ENCODE data around the gene CLDN5. TPM values are rescaled to one million over a fixed set of nuclear protein-coding genes. Genes with fewer than 3 reads are reported as not detected.

CLDN5 gene
- total RNA-seq, 1 donor from 2014 or later = 1.6 TPM

GRCh38 chr22:19498154-19498865 lies 25.9 kb downstream of the CLDN5 start:
- no peaks in the 10 kb centered on the region for H3K36me3 ChIP-seq (ENCODE audit: control insufficient read depth, insufficient read depth, low read length)
- TF ChIP-seq CTCF (IDR thresholded peaks at IDR 0.05; ENCODE audit: insufficient read depth, low read length, poor library complexity, severe bottlenecking) = no peak
- no peak for DNase-seq (ENCODE audit: low read depth)
- H3K4me3 ChIP-seq (ENCODE audit: low read depth, low read length) = no peak overlapping the region
- H3K27me3 ChIP-seq (ENCODE audit: control insufficient read depth, insufficient read depth, low read length) = no peaks in the 10 kb centered on the region

- Histone ChIP-seq H3K27me3 (ENCODE audit: control insufficient read depth, insufficient read depth, low read length) (no peaks in the 10 kb centered on the region), H3K36me3 (ENCODE audit: control insufficient read depth, insufficient read depth, low read length) (no peaks in the 10 kb centered on the region), H3K4me3 (ENCODE audit: low read depth, low read length) (no peak overlapping the region)
- DNase-seq (ENCODE audit: low read depth) = peak; percentile 51
- TF ChIP-seq CTCF (IDR thresholded peaks at IDR 0.05; ENCODE audit: insufficient read depth, low read length, poor library complexity, severe bottlenecking) = no peak
Observed at GRCh38 chr22:19497245-19497644, 27.0 kb downstream of the CLDN5 start.

DNA sequence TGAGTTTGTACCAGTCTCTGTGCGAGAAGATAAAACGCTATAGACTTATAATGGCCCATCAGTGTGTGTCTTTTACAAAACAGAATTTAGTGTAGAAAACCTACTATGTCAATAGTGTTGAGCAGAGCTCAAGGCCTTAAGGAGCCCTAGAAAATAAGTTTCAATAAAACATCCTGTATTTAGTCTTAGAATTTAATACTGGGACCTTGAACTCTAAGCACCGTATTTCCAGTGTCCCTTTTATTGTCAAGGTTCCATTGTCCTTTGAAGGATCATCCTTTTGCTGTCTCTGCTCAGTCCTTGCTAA lies 27.9 kb downstream of the CLDN5 start:
- Histone ChIP-seq H3K27me3 (ENCODE audit: control insufficient read depth, insufficient read depth, low read length) (no peaks in the 10 kb centered on the region), H3K36me3 (ENCODE audit: control insufficient read depth, insufficient read depth, low read length) (no peaks in the 10 kb centered on the region), H3K4me3 (ENCODE audit: low read depth, low read length) (no peak overlapping the region)
- no peak for DNase-seq (ENCODE audit: low read depth)
- TF ChIP-seq CTCF (IDR thresholded peaks at IDR 0.05; ENCODE audit: insufficient read depth, low read length, poor library complexity, severe bottlenecking) = no peak

- H3K27me3 ChIP-seq (ENCODE audit: control insufficient read depth, insufficient read depth, low read length) = no peaks in the 10 kb centered on the region
- H3K4me3 ChIP-seq (ENCODE audit: low read depth, low read length) = no peak overlapping the region
- DNase-seq (ENCODE audit: low read depth) = no peak
- no peaks in the 10 kb centered on the region for H3K36me3 ChIP-seq (ENCODE audit: control insufficient read depth, insufficient read depth, low read length)
- TF ChIP-seq CTCF (IDR thresholded peaks at IDR 0.05; ENCODE audit: insufficient read depth, low read length, poor library complexity, severe bottlenecking) = no peak
Observed at GRCh38 chr22:19495562-19496323, 28.5 kb downstream of the CLDN5 start.

- TF ChIP-seq CTCF (IDR thresholded peaks at IDR 0.05; ENCODE audit: insufficient read depth, low read length, poor library complexity, severe bottlenecking) = no peak
- no peak for DNase-seq (ENCODE audit: low read depth)
- Histone ChIP-seq H3K27me3 (ENCODE audit: control insufficient read depth, insufficient read depth, low read length) (no peaks in the 10 kb centered on the region), H3K4me3 (ENCODE audit: low read depth, low read length) (no peak overlapping the region), H3K36me3 (ENCODE audit: control insufficient read depth, insufficient read depth, low read length) (no peaks in the 10 kb centered on the region)
Observed at GRCh38 chr22:19494676-19495173, 29.5 kb downstream of the CLDN5 start.
